ENCODE measurements around the gene PRRT3. TPM values are rescaled to one million over a fixed set of nuclear protein-coding genes. Genes with fewer than 3 reads are reported as not detected.
"Not testable (repeated sequence)": the region's sequence is repeated elsewhere in the genome, so short reads cannot be mapped to it uniquely, and the experiment has no call there.

PRRT3 gene
- total RNA-seq, 1 donor from 2014 or later, result 0.68 TPM

- DNase-seq, result no peak
Observed at GRCh38 chr3:9917820-9918219, 34.4 kb downstream of the PRRT3 start.

- DNase-seq, result peak; percentile 84
Observed at GRCh38 chr3:9916734-9917680, 35.2 kb downstream of the PRRT3 start, which contains the start of gene IL17RC. IL17RC (plus strand) TSS chr3:9917098; CDS start chr3:9917316, 218 bp downstream.

- DNase-seq, result peak; percentile 22
Observed at GRCh38 chr3:9916346-9916733, 35.9 kb downstream of the PRRT3 start.

- peak; percentile 78 for DNase-seq
Observed at GRCh38 chr3:9915254-9916141, 36.7 kb downstream of the PRRT3 start.

GRCh38 chr3:9914559-9915253 is 37.5 kb downstream of the PRRT3 start:
- no peak for DNase-seq

- no peak for DNase-seq
Observed at GRCh38 chr3:9914011-9914410, 38.2 kb downstream of the PRRT3 start.

GRCh38 chr3:9913601-9914000 is 38.6 kb downstream of the PRRT3 start:
- no peak for DNase-seq

- DNase-seq, result no peak
Observed at GRCh38 chr3:9912294-9912935, 39.8 kb downstream of the PRRT3 start.

GRCh38 chr3:9911863-9912262 is 40.3 kb downstream of the PRRT3 start:
- DNase-seq, result no peak

GRCh38 chr3:9909221-9910013 is 42.8 kb downstream of the PRRT3 start:
- DNase-seq, result no peak

- DNase-seq, result no peak
Observed at GRCh38 chr3:9908286-9908685, 43.9 kb downstream of the PRRT3 start.

- no peak for DNase-seq
Observed at GRCh38 chr3:9906480-9906879, 45.7 kb downstream of the PRRT3 start.

- no peak for DNase-seq
Observed at GRCh38 chr3:9903904-9904303, 48.3 kb downstream of the PRRT3 start.

- peak; percentile 52 for DNase-seq
Observed at GRCh38 chr3:9903238-9903624, 49.0 kb downstream of the PRRT3 start.

- no peak for DNase-seq
Observed at GRCh38 chr3:9902372-9903237, 49.6 kb downstream of the PRRT3 start, which contains the start of gene IL17RE. IL17RE (plus strand) TSS chr3:9902848; CDS start chr3:9902933, 85 bp downstream.

GRCh38 chr3:9901967-9902366 is 50.2 kb downstream of the PRRT3 start:
- DNase-seq, result peak; percentile 81

GRCh38 chr3:9900965-9901415 is 51.2 kb downstream of the PRRT3 start:
- not testable (repeated sequence) for DNase-seq

GRCh38 chr3:9899289-9899791 is 52.9 kb downstream of the PRRT3 start:
- DNase-seq, result no peak

- no peak for DNase-seq
Observed at GRCh38 chr3:9898467-9899241, 53.6 kb downstream of the PRRT3 start.
